Measurements from ENCODE around the gene IRF9. TPM values are rescaled to one million over a fixed set of nuclear protein-coding genes. Genes with fewer than 3 reads are reported as not detected.

Gene IRF9
- total and polyA plus RNA-seq, 2 of the 4 experiments (the other 2 are of a cell fraction): 25.6 to 34.6 TPM

DNA sequence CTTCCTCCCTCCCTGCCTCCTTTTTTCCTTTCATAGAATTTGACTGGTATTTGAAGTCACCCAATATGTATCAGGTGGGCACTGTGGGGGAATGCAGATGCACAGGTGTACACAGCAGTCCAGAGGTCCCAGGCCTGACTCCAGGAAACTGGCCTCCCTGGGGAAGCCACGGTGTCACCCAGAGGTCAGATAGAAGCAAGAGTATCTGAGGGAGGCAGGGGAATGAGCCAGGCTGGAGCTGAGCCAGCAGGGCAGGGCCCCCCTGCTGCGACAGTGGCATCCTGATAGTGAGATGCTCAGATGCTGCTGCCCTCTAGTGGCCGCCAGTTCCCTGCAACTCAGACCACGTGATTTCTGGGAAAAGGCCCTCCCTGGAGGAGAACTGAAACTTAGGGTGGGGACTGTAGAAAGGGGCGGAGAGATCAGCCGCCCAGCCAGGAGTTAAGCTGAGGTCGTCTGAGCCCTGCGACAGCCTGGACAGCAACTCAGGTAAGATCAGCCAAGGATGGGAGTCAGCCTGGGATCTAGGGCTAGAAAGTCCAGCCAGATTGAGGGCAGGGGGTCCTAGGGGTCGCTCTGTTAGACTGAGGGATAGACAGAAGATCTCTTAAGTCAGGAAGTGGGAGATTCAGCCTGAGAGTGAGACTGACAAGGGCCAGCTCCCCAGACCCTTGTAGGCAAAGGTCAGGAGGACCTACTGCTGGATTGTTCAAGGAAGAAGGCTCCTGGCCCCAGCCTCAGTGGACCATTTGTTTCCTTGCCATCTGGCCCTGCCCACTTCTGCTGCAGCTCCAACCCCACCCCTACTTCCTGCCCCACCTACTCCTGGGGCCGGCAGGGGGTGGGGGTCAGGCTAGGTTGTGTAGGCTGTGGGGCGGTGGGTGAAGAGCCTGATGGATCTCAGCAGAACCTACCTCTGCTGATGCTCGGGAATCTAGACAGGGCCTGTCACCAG lies at the start of gene IRF9 (continued):
- TF ChIP-seq RFX5 (IDR thresholded peaks at IDR 0.05; ENCODE audit: low read depth, low read length): no peak
- TF ChIP-seq CEBPB (IDR thresholded peaks at IDR 0.05; ENCODE audit: low read depth, low read length): no peak; the same call in 1 of the 2 replicates
- no peak for TF ChIP-seq FOS (IDR thresholded peaks at IDR 0.05; ENCODE audit: low read depth, low read length)
- TF ChIP-seq, protein P1, sequence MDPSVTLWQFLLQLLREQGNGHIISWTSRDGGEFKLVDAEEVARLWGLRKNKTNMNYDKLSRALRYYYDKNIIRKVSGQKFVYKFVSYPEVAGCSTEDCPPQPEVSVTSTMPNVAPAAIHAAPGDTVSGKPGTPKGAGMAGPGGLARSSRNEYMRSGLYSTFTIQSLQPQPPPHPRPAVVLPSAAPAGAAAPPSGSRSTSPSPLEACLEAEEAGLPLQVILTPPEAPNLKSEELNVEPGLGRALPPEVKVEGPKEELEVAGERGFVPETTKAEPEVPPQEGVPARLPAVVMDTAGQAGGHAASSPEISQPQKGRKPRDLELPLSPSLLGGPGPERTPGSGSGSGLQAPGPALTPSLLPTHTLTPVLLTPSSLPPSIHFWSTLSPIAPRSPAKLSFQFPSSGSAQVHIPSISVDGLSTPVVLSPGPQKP (IDR thresholded peaks at IDR 0.05; ENCODE audit: borderline replicate concordance, low read depth, low read length): no peak
- peak; percentile 76 for TF ChIP-seq SMC3 (IDR thresholded peaks at IDR 0.05; ENCODE audit: low read depth, low read length)
- peak; percentile 54; the same call in 1 of the 2 replicates for TF ChIP-seq POLR2A (IDR thresholded peaks at IDR 0.05; ENCODE audit: low read depth, low read length)

Measured in IMR-90 (cell line).